Thymus (tissue), 11 donors: ENCODE results near the gene JMJD8. TPM values are rescaled to one million over a fixed set of nuclear protein-coding genes. Genes with fewer than 3 reads are reported as not detected.

Source experiments
- DNase-seq, 9 donors: peaks; one replicate each; pipeline ENCODE4 v3.0.0-alpha.2; 2013; ENCODE audit warnings: low spot score in 9 of 9, low read depth in 6 of 9, missing footprints in 1 of 9
- H3K27ac ChIP-seq, 2 donors: one replicate each; pipeline ENCODE4 v1.5.1; 2013; ENCODE audit warnings: control low read depth in 1 of 2, low read depth in 1 of 2, low read length in 1 of 2, mild to moderate bottlenecking in 1 of 2, moderate library complexity in 1 of 2
- H3K27me3 ChIP-seq, 2 donors: one replicate each; pipeline ENCODE4 v1.5.1; 2013; ENCODE audit warnings: low read length in 1 of 2; ENCODE audit not compliant: control insufficient read depth in 2 of 2, insufficient read depth in 1 of 2
- H3K36me3 ChIP-seq, 2 donors: one replicate each; pipeline ENCODE4 v1.5.1; 2013; ENCODE audit warnings: low read length in 1 of 2, mild to moderate bottlenecking in 1 of 2, moderate library complexity in 1 of 2; ENCODE audit not compliant: control insufficient read depth in 2 of 2, insufficient read depth in 2 of 2
- H3K4me1 ChIP-seq, 2 donors: one replicate each; pipeline ENCODE4 v1.5.1; 2013; ENCODE audit warnings: low read length in 2 of 2; ENCODE audit not compliant: control insufficient read depth in 2 of 2, insufficient read depth in 2 of 2
- H3K4me3 ChIP-seq, 2 donors: one replicate each; pipeline ENCODE4 v1.5.1; 2013; ENCODE audit warnings: low read length in 2 of 2, control low read depth in 1 of 2, mild to moderate bottlenecking in 1 of 2
- H3K9me3 ChIP-seq, 2 donors: one replicate each; pipeline ENCODE4 v1.5.1; 2013; ENCODE audit warnings: low read length in 1 of 2, mild to moderate bottlenecking in 1 of 2; ENCODE audit not compliant: control insufficient read depth in 2 of 2, insufficient read depth in 1 of 2
- WGBS: extraction: QIAGEN DNeasy Blood & Tissue Kit; methylation state at CpG from one replicate; pipeline ENCODE4 v1.1.7; 2013; 5-methylcytosine and 5-hydroxymethylcytosine counted together
- polyA plus RNA-seq: library from polyadenylated mRNA; stranded (reverse); fragments of 200-250 nt; gene quantifications from one replicate; pipeline ENCODE4 v1.2.3, GENCODE V29; 2013
- total RNA-seq: library from RNA; stranded (reverse); fragments of 120-200 nt; gene quantifications from one replicate; pipeline ENCODE4 v1.2.4, GENCODE V29; 2013
- donor health status: healthy.

Gene JMJD8
- total and polyA plus RNA-seq, 2 donors: 23.4 to 31.2 TPM

- no peak overlapping the region for H3K4me3 ChIP-seq
- 95% methylated on average over 28 of the region's 28 CpGs for WGBS
- H3K27me3 ChIP-seq: peaks cover 7 to 25% of the 10 kb centered on the region in 2 donors
- H3K36me3 ChIP-seq: peaks cover 29 to 31% of the 10 kb centered on the region in 2 donors
- H3K9me3 ChIP-seq: peaks cover 0 to 1% of the 10 kb centered on the region in 2 donors
- no peak overlapping the region for H3K27ac ChIP-seq
- peaks cover 19 to 56% of the 10 kb centered on the region in 2 donors for H3K4me1 ChIP-seq
- DNase-seq: no peak
Measured at GRCh38 chr16:681746-682427, 2.2 kb downstream of the JMJD8 start.

GRCh38 chr16:680967-681745, 3.0 kb downstream of the JMJD8 start:
- Histone ChIP-seq H3K27me3 (peaks cover 15 to 32% of the 10 kb centered on the region in 2 donors), H3K4me1 (peaks cover 19 to 58% of the 10 kb centered on the region in 2 donors), H3K9me3 (peaks cover 0 to 1% of the 10 kb centered on the region in 2 donors), H3K27ac (no peak overlapping the region), H3K4me3 (peak overlapping the region; percentile 66 to 89), H3K36me3 (peaks cover 22 to 24% of the 10 kb centered on the region in 2 donors)
- WGBS: 62% methylated on average over 44 of the region's 44 CpGs
- DNase-seq: no peak

- Histone ChIP-seq H3K4me3 (peak overlapping the region; percentile 66 to 89), H3K36me3 (peaks cover 18 to 22% of the 10 kb centered on the region in 2 donors), H3K27ac (peak overlapping the region in 1 of 2 donors; percentile 94), H3K27me3 (peaks cover 20 to 38% of the 10 kb centered on the region in 2 donors), H3K4me1 (peaks cover 21 to 58% of the 10 kb centered on the region in 2 donors), H3K9me3 (peaks cover 0 to 1% of the 10 kb centered on the region in 2 donors)
- under 1% methylated on average over 38 of the region's 38 CpGs for WGBS
- no peak for DNase-seq
Measured at GRCh38 chr16:680625-680945, 3.5 kb downstream of the JMJD8 start.

GRCh38 chr16:679814-680624, 4.1 kb downstream of the JMJD8 start, which contains the start of gene STUB1:
Gene STUB1 (plus strand): TSS chr16:680410. CDS start chr16:680526, 116 bp downstream.
- Histone ChIP-seq H3K9me3 (peaks cover 0 to 1% of the 10 kb centered on the region in 2 donors), H3K36me3 (peaks cover 18 to 22% of the 10 kb centered on the region in 2 donors), H3K27me3 (peaks cover 26 to 43% of the 10 kb centered on the region in 2 donors), H3K27ac (peak within 1 kb of the TSS; percentile 87 to 94), H3K4me3 (peak within 1 kb of the TSS; percentile 66 to 89), H3K4me1 (peaks cover 21 to 58% of the 10 kb centered on the region in 2 donors)
- DNase-seq: peak in 7 of 9 donors; percentile 59 to 84 (median 76)
- WGBS: 2% methylated on average over 91 of the region's 91 CpGs

GRCh38 chr16:678858-679813, 5.0 kb downstream of the JMJD8 start:
- peak in 2 of 9 donors; percentile 36 to 57 for DNase-seq
- peak overlapping the region; percentile 53 to 74 for H3K27ac ChIP-seq
- H3K36me3 ChIP-seq: peaks cover 21% of the 10 kb centered on the region in 2 donors
- H3K27me3 ChIP-seq: peaks cover 32 to 51% of the 10 kb centered on the region in 2 donors
- WGBS: 27% methylated on average over 52 of the region's 52 CpGs
- peaks cover 19 to 52% of the 10 kb centered on the region in 2 donors for H3K4me1 ChIP-seq
- H3K4me3 ChIP-seq: peak overlapping the region; percentile 41 to 89
- H3K9me3 ChIP-seq: peaks cover 0 to 1% of the 10 kb centered on the region in 2 donors

GRCh38 chr16:678209-678857, 5.8 kb downstream of the JMJD8 start:
- no peak for DNase-seq
- peaks cover 19 to 48% of the 10 kb centered on the region in 2 donors for H3K4me1 ChIP-seq
- no peak overlapping the region for H3K4me3 ChIP-seq
- H3K9me3 ChIP-seq: peaks cover 0 to 1% of the 10 kb centered on the region in 2 donors
- H3K27me3 ChIP-seq: peaks cover 32 to 54% of the 10 kb centered on the region in 2 donors
- H3K36me3 ChIP-seq: peaks cover 29% of the 10 kb centered on the region in 2 donors
- 86% methylated on average over 21 of the region's 21 CpGs for WGBS
- peak overlapping the region in 1 of 2 donors; percentile 13 for H3K27ac ChIP-seq

- peak overlapping the region in 1 of 2 donors; percentile 60 for H3K27ac ChIP-seq
- DNase-seq: no peak
- H3K36me3 ChIP-seq: peaks cover 29 to 31% of the 10 kb centered on the region in 2 donors
- H3K4me1 ChIP-seq: peaks cover 19 to 43% of the 10 kb centered on the region in 2 donors
- no peak overlapping the region for H3K4me3 ChIP-seq
- peaks cover 0 to 1% of the 10 kb centered on the region in 2 donors for H3K9me3 ChIP-seq
- WGBS: 75% methylated on average over 57 of the region's 57 CpGs
- H3K27me3 ChIP-seq: peaks cover 32 to 54% of the 10 kb centered on the region in 2 donors
Measured at GRCh38 chr16:677316-678190, 6.6 kb downstream of the JMJD8 start.
